Measurements from ENCODE around the gene ATP5F1B. TPM values are rescaled to one million over a fixed set of nuclear protein-coding genes. Genes with fewer than 3 reads are reported as not detected.
A peak's percentile ranks its signal among the peaks of the same experiment; 100 is the strongest.

The ATP5F1B gene
- total RNA-seq, 1 experiment from 2014 or later: 764 TPM

DNA sequence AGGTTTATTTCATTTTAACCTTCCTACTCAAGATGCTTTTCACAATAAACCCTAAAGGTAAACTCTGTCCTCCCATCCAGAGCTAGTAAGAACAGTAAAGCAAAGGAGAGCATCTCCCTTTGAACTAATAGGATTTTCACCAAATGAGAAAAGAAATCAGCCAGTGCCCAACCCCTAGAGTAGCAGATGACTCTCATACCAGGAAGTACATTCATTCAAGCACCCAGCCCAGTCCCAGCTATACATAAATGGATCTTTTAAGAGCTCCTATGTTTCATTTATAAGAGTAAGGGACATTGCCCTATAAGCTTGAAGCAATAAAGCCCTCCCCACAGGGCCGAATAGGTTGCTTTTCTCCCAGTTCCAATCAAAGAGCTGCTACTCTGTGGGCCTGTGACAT, 23.2 kb downstream of the ATP5F1B start:
- DNase-seq (ENCODE audit: low read depth): no peak

DNA sequence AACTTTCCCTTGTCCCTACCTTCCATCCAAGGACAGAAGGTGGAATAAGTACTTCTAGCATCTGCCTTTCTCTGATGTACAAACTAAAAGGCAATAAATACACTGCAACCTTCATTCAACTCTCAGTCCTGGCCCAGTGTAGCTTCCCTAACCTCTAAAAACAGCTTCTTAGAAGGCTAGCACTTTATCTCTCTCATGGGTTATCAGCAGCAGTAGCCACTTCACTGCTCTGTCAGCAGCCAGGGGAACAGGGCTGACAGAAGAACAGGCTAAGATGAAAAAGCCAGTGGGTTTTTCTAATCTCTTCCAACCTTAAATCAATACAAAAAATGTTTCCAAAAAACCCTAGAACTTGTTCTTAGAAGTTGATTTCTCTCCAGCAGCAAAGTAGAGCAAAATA, 28.9 kb downstream of the ATP5F1B start:
- no peak for DNase-seq (ENCODE audit: low read depth)

- DNase-seq (ENCODE audit: low read depth): no peak
Observed at GRCh38 chr12:56616244-56616643, 29.5 kb downstream of the ATP5F1B start.

DNA sequence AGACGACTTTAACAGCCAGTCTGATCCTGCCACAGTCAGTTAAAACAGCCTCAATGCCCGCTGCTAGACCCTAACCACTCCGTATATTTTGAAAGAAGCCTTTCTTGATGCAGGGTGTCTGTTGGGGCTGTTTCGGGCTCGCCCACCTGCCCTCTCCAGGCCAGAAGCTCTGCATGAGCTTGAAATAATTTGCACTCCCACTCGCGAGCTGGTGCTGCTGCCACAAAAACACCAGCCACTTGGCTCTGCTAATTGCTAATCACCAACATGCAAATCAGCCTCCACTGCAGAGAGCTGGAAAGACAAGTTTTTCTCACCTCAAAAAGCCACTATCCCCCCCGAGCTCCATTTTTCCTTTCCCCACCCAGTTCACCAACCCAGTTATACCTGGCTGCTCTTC, 31.2 kb downstream of the ATP5F1B start:
- DNase-seq (ENCODE audit: low read depth): no peak

GRCh38 chr12:56604355-56604754, 41.4 kb downstream of the ATP5F1B start:
- no peak for DNase-seq (ENCODE audit: low read depth)

- no peak for DNase-seq (ENCODE audit: low read depth)
Observed at GRCh38 chr12:56602239-56602638, 43.5 kb downstream of the ATP5F1B start.

GRCh38 chr12:56601503-56601902, 44.3 kb downstream of the ATP5F1B start:
- no peak for DNase-seq (ENCODE audit: low read depth)

GRCh38 chr12:56600753-56601152, 45.0 kb downstream of the ATP5F1B start:
- DNase-seq (ENCODE audit: low read depth): no peak

GRCh38 chr12:56599797-56600196, 46.0 kb downstream of the ATP5F1B start:
- DNase-seq (ENCODE audit: low read depth): no peak

- DNase-seq (ENCODE audit: low read depth): no peak
Observed at GRCh38 chr12:56599041-56599440, 46.7 kb downstream of the ATP5F1B start.

DNA sequence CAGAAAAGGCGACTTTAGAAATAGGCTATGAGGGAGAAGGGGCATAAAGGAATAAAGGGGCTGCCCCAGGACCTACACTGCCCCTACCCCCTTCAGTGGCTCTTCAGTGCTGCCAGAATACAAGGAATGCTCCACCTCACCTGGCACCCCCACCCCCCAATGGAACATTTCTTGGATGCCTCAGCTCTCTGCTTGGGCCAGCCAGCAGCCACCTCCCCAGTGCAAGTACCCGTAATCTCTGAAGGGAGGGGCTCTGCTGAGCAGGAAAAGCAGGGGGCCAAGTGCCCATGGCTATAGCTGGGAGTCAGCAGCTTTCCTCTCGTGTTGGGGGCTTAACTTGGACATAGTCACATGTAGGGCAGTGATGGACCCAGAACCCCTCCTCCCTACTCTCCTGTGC, 49.0 kb downstream of the ATP5F1B start:
- no peak for DNase-seq (ENCODE audit: low read depth)

DNA sequence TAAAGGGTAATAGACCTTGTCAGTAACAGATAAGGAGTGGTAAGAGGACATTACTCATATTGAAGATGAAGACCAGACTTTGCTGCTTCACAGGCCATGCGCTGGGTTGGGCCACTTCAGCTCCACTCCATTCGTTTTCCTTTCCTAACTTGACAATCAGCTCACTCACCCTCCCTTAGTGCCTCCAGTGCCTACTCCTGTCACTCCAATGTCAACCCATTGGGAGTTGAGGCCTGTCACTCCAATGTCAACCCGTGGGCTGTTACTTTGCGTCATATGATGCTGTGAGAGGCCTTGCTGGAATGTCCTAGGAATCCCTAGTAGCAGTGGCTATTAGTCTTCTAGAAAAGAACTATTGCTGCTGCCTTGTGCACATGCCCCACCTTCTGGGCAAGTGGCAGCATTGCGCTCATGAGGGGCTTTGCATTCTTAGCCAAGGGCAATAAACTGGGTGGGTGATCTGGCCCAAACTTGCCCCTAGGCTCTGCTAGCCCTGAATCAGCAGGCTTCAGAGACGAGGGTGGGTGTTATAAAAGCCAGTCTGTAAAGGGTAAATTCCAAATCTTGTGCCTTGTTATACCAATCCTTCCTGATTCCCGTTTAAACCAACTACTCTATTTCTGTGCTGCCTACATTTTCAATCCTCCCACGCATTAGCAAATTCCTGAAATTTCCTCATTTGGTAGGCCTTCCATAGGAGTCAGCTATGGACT, 51.7 kb downstream of the ATP5F1B start:
- peak; percentile 63 for DNase-seq (ENCODE audit: low read depth)

DNA sequence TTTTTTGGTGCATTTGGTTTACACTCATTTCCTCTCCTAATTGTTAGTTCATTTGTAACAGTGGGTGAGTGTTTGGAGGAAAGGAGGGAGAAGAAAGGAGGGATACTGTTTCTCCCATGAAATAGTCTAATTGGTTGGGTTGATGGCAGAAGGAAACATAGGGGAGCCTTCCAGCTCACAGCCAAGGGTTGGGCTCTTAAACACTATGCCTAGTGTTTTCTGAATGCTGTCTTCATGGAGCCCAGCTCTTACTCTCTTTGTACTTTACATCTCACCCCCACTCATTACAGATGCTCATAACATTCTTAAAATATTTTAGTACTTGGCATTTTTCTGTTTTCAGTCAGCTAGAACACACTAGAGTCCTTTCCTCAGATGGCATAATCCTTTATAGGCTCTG, 53.8 kb downstream of the ATP5F1B start:
- DNase-seq (ENCODE audit: low read depth): no peak

GRCh38 chr12:56591126-56591525, 54.7 kb downstream of the ATP5F1B start:
- no peak for DNase-seq (ENCODE audit: low read depth)

DNA sequence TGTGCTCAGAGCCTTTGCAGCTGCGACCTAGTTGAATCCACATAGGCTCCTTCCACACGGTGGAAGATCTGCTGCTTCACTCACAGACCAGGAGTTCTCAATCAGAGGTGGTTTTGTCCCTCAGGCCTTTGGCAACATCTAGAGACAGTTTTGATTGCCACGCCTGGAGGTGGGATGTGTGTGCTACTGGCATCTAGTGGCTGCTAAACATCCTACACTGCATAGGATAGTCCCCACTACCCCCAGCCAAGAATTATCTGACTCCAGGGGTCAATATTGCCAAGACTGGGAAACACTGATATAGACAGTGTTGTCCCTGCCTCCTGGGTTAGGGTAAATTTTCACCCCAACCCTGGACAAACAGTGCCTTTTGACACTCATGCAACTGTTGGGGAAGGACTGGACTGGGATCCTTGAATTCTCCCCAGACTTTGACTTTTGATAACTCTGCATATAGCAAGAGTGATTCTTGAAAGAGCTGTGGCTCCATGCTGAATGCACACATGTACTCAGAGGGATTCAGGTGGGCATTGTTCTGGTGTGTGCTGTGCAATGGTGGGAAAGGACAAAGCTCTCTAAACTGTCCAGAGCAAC, 55.5 kb downstream of the ATP5F1B start:
- DNase-seq (ENCODE audit: low read depth): peak; percentile 25

- DNase-seq (ENCODE audit: low read depth): no peak
Observed at GRCh38 chr12:56589783-56590182, 56.0 kb downstream of the ATP5F1B start.

Other genes starting within 250 kb of the ATP5F1B start
- gene TIMELESS, start 196.6 kb downstream of the ATP5F1B start, total RNA-seq (2014; rRNA removed; shearing (Covaris generic)): 10.4 and 14.1 TPM in 2 replicates
- gene MIP, start 191.3 kb downstream of the ATP5F1B start, total RNA-seq (2014; rRNA removed; shearing (Covaris generic)): not detected in 2 replicates
- 2.9 and 3.2 TPM in 2 replicates for gene SPRYD4, start 177.4 kb downstream of the ATP5F1B start, total RNA-seq (2014; rRNA removed; shearing (Covaris generic))
- gene GLS2, start 157.8 kb downstream of the ATP5F1B start, total RNA-seq (2014; rRNA removed; shearing (Covaris generic)): 5.4 TPM in 1 of 2 replicates, not detected in the other
- 7.8 and 24.9 TPM in 2 replicates for gene RBMS2, start 124.2 kb downstream of the ATP5F1B start, total RNA-seq (2014; rRNA removed; shearing (Covaris generic))
- 14.3 and 19.7 TPM in 2 replicates for gene BAZ2A, start 15.7 kb downstream of the ATP5F1B start, total RNA-seq (2014; rRNA removed; shearing (Covaris generic))
- 147 TPM in 2 replicates for gene PTGES3, start 42.3 kb upstream of the ATP5F1B start, total RNA-seq (2014; rRNA removed; shearing (Covaris generic))
- gene NACA, start 79.3 kb upstream of the ATP5F1B start, total RNA-seq (2014; rRNA removed; shearing (Covaris generic)): 2,128 and 2,345 TPM in 2 replicates
- 77.7 and 94.5 TPM in 2 replicates for gene PRIM1, start 106.3 kb upstream of the ATP5F1B start, total RNA-seq (2014; rRNA removed; shearing (Covaris generic))
- 4.7 and 7.2 TPM in 2 replicates for gene HSD17B6, start 117.3 kb upstream of the ATP5F1B start, total RNA-seq (2014; rRNA removed; shearing (Covaris generic))

All from Daoy (cell line).